HG03060 (cell line): ENCODE data around the gene MARCHF10.
"Not testable (repeated sequence)": the region's sequence is repeated elsewhere in the genome, so short reads cannot be mapped to it uniquely, and the experiment has no call there.

Source experiments
- ATAC-seq: cut with Tn5 transposase; IDR thresholded peaks from one replicate; pipeline ENCODE4 v1.9.1; 2021; ENCODE audit warnings: low read depth, moderate number of reproducible peaks; ENCODE audit not compliant: unreplicated experiment

Gene MARCHF10

GRCh38 chr17:62703776-62704380, 104.2 kb downstream of the MARCHF10 start:
- no peak for ATAC-seq

DNA sequence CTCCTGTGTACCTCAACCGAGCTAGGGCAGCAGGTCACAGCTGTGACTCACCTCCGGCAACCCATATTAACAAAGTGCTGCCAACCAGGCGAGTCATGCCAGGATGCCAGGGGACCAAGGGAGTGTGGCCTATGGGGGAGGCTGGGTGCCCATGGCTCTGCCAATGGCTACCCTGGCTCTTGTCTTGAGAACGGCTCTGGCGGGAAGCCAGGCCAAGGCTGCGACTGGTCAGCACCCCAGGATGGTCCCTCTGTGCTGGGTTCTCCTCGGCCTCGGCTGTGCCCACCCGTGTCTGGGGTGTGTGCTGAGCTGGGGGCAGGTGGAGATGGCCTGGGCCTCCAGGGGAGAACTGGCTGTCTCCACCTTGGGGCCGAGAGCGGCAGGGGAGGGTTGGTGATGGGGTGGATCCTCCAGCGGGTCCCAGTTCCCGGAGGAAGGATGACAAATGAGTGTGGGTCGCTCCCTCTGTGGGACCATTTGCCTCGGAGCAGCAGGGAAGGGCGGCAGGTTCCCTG, 104.8 kb downstream of the MARCHF10 start:
- ATAC-seq: no peak

GRCh38 chr17:62702746-62703260, 105.3 kb downstream of the MARCHF10 start:
- no peak for ATAC-seq

GRCh38 chr17:62701706-62702085, 106.4 kb downstream of the MARCHF10 start:
- no peak for ATAC-seq

- no peak for ATAC-seq
Observed at GRCh38 chr17:62700964-62701705, 107.0 kb downstream of the MARCHF10 start.

DNA sequence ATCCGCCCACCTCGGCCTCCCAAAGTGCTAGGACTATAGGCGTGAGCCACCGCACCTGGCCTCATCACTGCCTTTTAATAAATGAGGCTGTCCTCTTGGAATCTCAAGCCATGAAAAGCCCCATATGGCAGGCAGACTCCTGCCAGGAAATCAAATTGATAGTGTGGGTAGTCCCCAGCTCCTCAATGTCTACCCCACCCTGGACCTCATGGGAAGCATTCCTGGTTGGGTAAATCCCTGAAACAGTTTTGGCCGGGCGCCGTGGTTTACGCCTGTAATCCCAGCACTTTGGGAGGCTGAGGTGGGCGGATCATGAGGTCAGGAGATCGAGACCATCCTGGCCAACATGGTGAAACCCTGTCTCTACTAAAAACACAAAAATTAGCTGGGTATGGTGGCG, 109.7 kb downstream of the MARCHF10 start:
- ATAC-seq: not testable (repeated sequence)

GRCh38 chr17:62696726-62697490, 111.2 kb downstream of the MARCHF10 start:
- ATAC-seq: no peak

GRCh38 chr17:62696256-62696655, 111.9 kb downstream of the MARCHF10 start:
- ATAC-seq: no peak

DNA sequence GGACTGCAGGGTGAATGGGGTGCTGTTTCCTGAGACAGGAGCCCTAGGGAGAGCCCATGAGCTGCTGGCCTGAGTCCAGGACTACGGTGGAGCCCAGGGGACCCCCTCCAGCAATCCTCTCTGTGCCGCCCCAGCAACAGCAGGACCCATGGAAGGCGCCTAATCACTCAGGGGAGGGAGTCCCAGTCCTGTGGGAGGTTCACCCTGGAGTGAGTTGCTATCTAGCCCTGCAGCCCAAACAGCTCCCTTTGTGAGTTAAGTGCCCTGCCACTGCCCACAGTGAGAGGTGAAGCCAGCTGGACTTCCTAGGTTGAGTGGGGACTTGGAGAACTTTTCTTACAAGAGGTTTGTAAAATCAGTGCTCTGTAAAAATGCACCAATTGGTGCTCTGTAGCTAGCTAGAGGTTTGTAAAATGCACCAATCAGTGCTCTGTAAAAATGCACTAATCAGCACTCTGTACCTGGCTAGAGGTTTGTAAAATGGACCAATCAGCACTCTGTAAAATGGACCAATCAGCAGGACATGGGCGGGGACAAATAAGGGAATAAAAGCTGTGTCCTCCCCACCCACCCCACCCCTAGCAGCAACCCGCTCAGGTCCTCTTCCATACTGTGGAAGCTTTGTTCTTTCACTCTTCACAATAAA, 112.9 kb downstream of the MARCHF10 start:
- ATAC-seq: not testable (repeated sequence)

GRCh38 chr17:62693616-62694409, 114.3 kb downstream of the MARCHF10 start:
- no peak for ATAC-seq

- ATAC-seq: no peak
Observed at GRCh38 chr17:62692721-62693431, 115.2 kb downstream of the MARCHF10 start.

GRCh38 chr17:62692159-62692651, 115.9 kb downstream of the MARCHF10 start:
- no peak for ATAC-seq

- ATAC-seq: not testable (repeated sequence)
Observed at GRCh38 chr17:62691589-62691915, 116.6 kb downstream of the MARCHF10 start.

- ATAC-seq: no peak
Observed at GRCh38 chr17:62690168-62690897, 117.8 kb downstream of the MARCHF10 start.

DNA sequence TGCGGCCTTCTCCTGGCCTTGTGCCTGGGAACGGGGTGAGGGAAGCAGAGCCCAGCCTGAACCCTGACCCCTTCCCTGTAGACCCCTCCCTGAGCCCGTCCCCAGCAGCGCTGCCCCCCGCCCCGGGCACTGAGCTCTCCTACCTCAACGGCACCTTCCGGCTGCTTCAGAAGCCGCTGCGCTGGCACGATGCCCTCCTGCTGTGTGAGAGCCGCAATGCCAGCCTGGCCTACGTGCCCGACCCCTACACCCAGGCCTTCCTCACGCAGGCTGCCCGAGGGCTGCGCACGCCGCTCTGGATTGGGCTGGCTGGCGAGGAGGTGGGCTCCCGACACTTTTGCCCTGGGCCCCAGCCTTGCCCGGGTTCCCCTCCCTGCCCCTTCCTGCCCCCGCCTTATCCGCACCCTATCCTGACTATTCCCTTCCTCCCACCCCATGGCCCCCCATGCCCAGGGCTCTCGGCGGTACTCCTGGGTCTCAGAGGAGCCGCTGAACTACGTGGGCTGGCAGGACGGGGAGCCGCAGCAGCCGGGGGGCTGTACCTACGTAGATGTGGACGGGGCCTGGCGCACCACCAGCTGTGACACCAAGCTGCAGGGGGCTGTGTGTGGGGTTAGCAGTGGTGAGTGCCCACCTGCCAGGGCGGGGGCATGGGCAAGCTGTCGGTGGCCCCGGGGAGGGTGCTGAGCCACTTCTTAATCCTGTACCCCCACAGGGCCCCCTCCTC, 118.5 kb downstream of the MARCHF10 start:
- ATAC-seq: no peak

GRCh38 chr17:62688398-62689160, 119.5 kb downstream of the MARCHF10 start:
- no peak for ATAC-seq

- no peak for ATAC-seq
Observed at GRCh38 chr17:62687997-62688396, 120.1 kb downstream of the MARCHF10 start.
